ENCODE data around the gene METTL23.

- TF ChIP-seq CTCF (IDR thresholded peaks at IDR 0.05) (no peak), EP300 (IDR thresholded peaks at IDR 0.05) (no peak), POLR2A (IDR thresholded peaks at IDR 0.05; ENCODE audit: low read depth) (no peak)
These were observed 26.7 kb downstream of the METTL23 start for GRCh38 chr17:76753061-76753961.

Measured in esophagus muscularis mucosa (tissue), 4 donors.